ENCODE measurements around the gene XAGE5. TPM values are rescaled to one million over a fixed set of nuclear protein-coding genes. Genes with fewer than 3 reads are reported as not detected.

The XAGE5 gene
- total RNA-seq, 1 donor from 2014 or later: not detected

GRCh38 chrX:52865343-52865998 is 54.4 kb downstream of the XAGE5 start:
- Mint-ChIP-seq H3K36me3 (no peaks in the 10 kb centered on the region), H3K4me3 (no peak overlapping the region), H3K27ac (no peak overlapping the region), H3K9me3 (peaks cover 5% of the 10 kb centered on the region), H3K27me3 (ENCODE audit: insufficient read depth, low read depth) (peaks cover 3% of the 10 kb centered on the region), H3K4me1 (no peaks in the 10 kb centered on the region)
- no peak for DNase-seq (ENCODE audit: low spot score)
- no peak overlapping the region for H2AFZ ChIP-seq (replicated peaks)
- H3K4me1 ChIP-seq: no peaks in the 10 kb centered on the region
- peaks cover 3% of the 10 kb centered on the region for H3K9me3 ChIP-seq (ENCODE audit: low read depth)
- H3F3A ChIP-seq (ENCODE audit: low read depth): no peaks in the 10 kb centered on the region
- H3K36me3 ChIP-seq: no peaks in the 10 kb centered on the region
- TF ChIP-seq EZH2phosphoT487 (IDR thresholded peaks at IDR 0.05): no peak
- TF ChIP-seq CTCF (IDR thresholded peaks at IDR 0.05): no peak
- TF ChIP-seq EZH2 (IDR thresholded peaks at IDR 0.05): no peak
- peaks cover 13% of the 10 kb centered on the region for H3K27me3 ChIP-seq
- H4K20me1 ChIP-seq (ENCODE audit: low read depth): no peaks in the 10 kb centered on the region
- H3K79me2 ChIP-seq (ENCODE audit: low read depth): no peaks in the 10 kb centered on the region
- H3K4me3 ChIP-seq: no peak overlapping the region
- H3K4me2 ChIP-seq: no peak overlapping the region
- H3K27ac ChIP-seq: no peak overlapping the region
- H3K9ac ChIP-seq: no peak overlapping the region

Small RNA genes lying within 50 kb of the gene (small RNA-seq; reads per million reads assigned to genes)
- gene AC244505.6: not detected
- not detected for gene AC244505.7

Other genes starting within 250 kb of the XAGE5 start
- gene SSX7, start 156.4 kb upstream of the XAGE5 start, total RNA-seq (ENCODE audit: low replicate concordance): not detected in 2 replicates
- gene SSX2, start 104.1 kb upstream of the XAGE5 start, total RNA-seq (ENCODE audit: low replicate concordance): not detected in 2 replicates
- gene SSX2B, start 60.0 kb upstream of the XAGE5 start, total RNA-seq (ENCODE audit: low replicate concordance): not detected in 2 replicates
- gene SPANXN5, start 13.9 kb upstream of the XAGE5 start, total RNA-seq (ENCODE audit: low replicate concordance): not detected in 2 replicates
- gene XAGE3, start 56.8 kb downstream of the XAGE5 start, total RNA-seq (ENCODE audit: low replicate concordance): not detected in 2 replicates
- gene FAM156B, start 86.0 kb downstream of the XAGE5 start, total RNA-seq (ENCODE audit: low replicate concordance): 14.1 and 15.8 TPM in 2 replicates
- 23.4 and 27.8 TPM in 2 replicates for gene FAM156A, start 147.2 kb downstream of the XAGE5 start, total RNA-seq (ENCODE audit: low replicate concordance)
- gene GPR173, start 237.5 kb downstream of the XAGE5 start, total RNA-seq (ENCODE audit: low replicate concordance): 6.3 and 13.2 TPM in 2 replicates